ENCODE results near the gene AKT1. TPM values are rescaled to one million over a fixed set of nuclear protein-coding genes. Genes with fewer than 3 reads are reported as not detected.

The AKT1 gene
- total RNA-seq, 1 donor from 2014 or later: 140 TPM

DNA sequence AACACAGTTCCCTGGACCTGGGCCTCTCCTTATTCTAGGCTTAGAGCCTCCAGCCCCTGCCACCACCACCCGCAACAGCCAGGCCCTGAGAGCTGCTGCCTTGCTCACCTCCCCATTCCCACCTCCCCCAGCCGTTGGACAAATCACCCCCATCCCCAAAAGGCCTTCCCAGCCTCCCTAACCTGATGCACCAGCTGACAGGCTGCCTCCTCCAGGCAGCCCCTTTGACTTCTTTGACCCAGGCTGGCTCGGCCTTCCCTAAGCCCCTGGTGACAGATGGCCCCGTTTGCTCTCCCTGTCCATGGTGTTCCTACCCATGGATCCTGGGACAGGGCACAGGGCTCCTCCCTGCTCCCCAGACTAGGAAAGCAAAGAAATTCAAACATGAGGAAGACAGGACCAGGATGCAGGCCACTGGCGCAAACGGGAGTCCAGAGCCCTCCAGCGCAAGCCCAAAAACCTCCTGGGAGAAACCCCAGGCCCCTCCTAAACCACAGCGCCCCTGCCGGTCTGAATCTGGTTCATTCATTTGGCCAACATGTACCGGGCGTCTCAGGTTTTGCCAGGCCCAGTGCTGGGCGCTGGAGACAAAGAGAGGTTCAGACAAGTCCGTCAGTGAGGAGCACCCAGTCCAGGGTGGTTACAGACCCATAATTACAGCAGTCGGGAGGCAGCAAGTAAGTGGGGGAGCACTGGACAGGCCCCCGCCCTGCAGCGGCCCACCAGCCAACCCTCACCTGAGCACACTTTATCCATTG lies 2.4 kb downstream of the AKT1 start:
- DNase-seq (ENCODE audit: low spot score): no peak
- H3K4me1 Mint-ChIP-seq (ENCODE audit: low read depth): peaks cover 19% of the 10 kb centered on the region
- no peaks in the 10 kb centered on the region for H3K27me3 Mint-ChIP-seq (ENCODE audit: insufficient read depth)
- H3K4me3 Mint-ChIP-seq: peak overlapping the region; percentile 89
- peak overlapping the region; percentile 65 for H3K27ac Mint-ChIP-seq
- intact Hi-C loops (cut with micrococcal nuclease): loop anchor here (10.0 kb wide), 1 partner anchor 522 kb away; the partner anchor contains the start of gene PACS2
- H3K36me3 Mint-ChIP-seq (ENCODE audit: low read depth): peaks cover 8% of the 10 kb centered on the region
- H3K9me3 Mint-ChIP-seq: no peaks in the 10 kb centered on the region

DNA sequence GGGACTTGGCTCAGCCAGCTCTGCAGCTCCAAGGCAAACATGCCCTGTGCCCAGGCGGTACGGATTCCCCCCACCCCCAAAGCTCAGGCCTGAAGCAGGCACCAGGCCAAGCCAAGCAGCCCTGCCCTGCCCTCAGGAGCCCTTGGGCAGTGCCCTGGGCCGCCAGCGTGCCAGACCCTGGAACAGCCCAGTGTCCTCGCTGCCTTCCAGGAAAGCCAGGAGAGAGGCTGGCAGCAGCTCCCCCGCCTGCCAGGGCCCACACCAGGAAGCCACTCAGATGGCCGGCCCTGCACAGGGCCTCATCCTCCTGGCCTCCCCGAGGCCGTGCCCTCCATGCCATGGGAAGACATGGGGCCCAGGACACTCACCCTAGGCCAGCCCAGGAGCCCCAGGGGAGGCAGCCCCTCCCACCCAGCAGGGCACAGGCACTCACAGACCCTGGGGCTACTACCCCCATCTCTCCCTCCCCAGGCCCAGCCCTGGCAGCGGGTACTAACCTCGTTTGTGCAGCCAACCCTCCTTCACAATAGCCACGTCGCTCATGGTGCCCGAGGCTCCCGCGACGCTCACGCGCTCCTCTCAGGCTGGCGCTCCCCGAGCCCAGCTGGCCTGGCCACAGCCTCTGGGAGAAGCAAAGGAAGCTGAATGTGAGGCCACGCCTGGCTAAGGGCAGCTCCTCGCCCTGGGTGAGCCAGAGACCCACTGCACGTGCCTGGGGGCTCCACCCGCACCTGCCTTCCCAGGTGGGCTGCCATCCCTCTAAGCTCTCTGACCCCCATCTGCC lies 3.3 kb downstream of the AKT1 start:
- Mint-ChIP-seq H3K4me3 (no peak overlapping the region), H3K27ac (no peak overlapping the region), H3K4me1 (ENCODE audit: low read depth) (peaks cover 19% of the 10 kb centered on the region), H3K27me3 (ENCODE audit: insufficient read depth) (no peaks in the 10 kb centered on the region), H3K36me3 (ENCODE audit: low read depth) (peaks cover 8% of the 10 kb centered on the region), H3K9me3 (no peaks in the 10 kb centered on the region)
- intact Hi-C loops (cut with micrococcal nuclease): loop anchor here (10.0 kb wide), 1 partner anchor 523 kb away; the partner anchor contains the start of gene PACS2
- no peak for DNase-seq (ENCODE audit: low spot score)

DNA sequence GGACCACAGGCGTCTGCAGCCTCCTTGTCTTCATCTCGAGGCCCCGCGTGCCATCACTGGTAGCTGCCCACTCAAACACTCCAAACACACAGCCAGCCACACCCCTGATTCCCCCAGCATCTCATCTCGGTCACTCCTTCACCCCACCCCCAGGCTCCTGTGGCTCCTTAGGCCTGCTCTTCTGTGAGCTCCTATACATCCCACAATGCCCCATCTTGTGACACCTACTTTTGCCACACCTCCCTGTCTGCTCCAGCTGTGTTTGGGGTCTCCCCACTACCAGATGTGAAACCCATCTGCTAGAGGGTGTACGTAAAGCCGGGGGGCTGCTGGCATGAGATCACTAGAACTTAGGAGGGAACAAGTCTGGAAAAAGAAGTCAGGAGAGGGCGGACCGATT lies 4.1 kb downstream of the AKT1 start:
- H3K27me3 Mint-ChIP-seq (ENCODE audit: insufficient read depth): no peaks in the 10 kb centered on the region
- intact Hi-C loops (cut with micrococcal nuclease): loop anchor here (10.0 kb wide), 1 partner anchor 523 kb away; the partner anchor contains the start of gene PACS2
- H3K27ac Mint-ChIP-seq: no peak overlapping the region
- DNase-seq (ENCODE audit: low spot score): no peak
- H3K9me3 Mint-ChIP-seq: no peaks in the 10 kb centered on the region
- H3K36me3 Mint-ChIP-seq (ENCODE audit: low read depth): peaks cover 8% of the 10 kb centered on the region
- peaks cover 18% of the 10 kb centered on the region for H3K4me1 Mint-ChIP-seq (ENCODE audit: low read depth)
- H3K4me3 Mint-ChIP-seq: peak overlapping the region; percentile 49

DNA sequence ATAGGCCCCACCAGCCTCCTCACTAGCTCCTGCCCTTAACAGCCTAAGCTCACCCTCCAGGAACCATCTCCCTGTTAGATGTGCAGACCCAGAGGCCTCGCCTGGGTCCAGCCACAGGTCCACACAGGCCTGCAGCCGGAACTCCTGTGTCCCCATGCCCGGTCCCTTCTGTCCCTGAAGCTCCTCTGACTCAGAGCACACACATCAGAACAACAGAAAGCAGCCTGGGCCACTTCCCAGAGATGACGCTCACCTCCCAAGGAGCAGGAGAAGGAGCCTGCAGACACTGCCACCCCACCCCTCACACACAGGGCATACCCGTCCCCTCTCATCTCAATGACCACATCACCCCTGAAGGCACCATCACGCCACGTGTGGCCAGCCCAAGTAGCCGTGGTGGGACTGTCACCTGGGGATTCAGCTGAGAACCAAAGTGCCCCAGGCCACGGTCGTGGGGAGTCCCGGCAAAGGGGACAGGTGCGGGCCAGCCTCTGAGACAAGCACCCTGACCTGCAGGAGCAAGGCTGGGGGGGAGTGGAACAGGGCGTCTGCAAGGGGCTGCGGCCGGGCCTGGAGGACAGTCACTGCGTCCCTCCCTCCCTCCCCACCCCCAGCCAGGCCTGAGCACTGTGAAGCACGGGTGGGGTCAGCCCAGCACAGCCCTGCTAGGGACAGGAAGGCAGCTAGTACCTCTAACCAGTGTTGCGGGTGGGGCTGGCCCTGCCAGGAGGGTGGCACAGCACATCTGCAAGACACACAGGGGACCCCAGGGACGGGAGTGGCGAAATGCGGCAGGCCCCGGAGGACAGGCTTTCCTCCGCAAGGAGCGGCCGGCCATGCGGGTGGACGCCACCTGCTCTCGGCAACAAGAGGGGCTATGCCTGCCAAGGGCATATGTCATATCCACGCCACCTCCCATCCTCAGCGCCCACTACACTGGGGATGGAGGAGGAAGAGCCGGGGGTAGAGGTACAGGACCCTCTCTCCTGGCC lies 5.5 kb downstream of the AKT1 start:
- Mint-ChIP-seq H3K27me3 (ENCODE audit: insufficient read depth) (no peaks in the 10 kb centered on the region), H3K4me1 (ENCODE audit: low read depth) (peaks cover 14% of the 10 kb centered on the region), H3K9me3 (no peaks in the 10 kb centered on the region), H3K36me3 (ENCODE audit: low read depth) (peaks cover 8% of the 10 kb centered on the region), H3K4me3 (no peak overlapping the region), H3K27ac (no peak overlapping the region)
- intact Hi-C loops (cut with micrococcal nuclease): loop anchor here (10.0 kb wide), 1 partner anchor 525 kb away; the partner anchor contains the start of gene PACS2
- no peak for DNase-seq (ENCODE audit: low spot score)

GRCh38 chr14:104788873-104789663 lies 6.5 kb downstream of the AKT1 start:
- H3K27me3 Mint-ChIP-seq (ENCODE audit: insufficient read depth): no peaks in the 10 kb centered on the region
- peaks cover 8% of the 10 kb centered on the region for H3K4me1 Mint-ChIP-seq (ENCODE audit: low read depth)
- no peak overlapping the region for H3K4me3 Mint-ChIP-seq
- peaks cover 5% of the 10 kb centered on the region for H3K36me3 Mint-ChIP-seq (ENCODE audit: low read depth)
- H3K9me3 Mint-ChIP-seq: no peaks in the 10 kb centered on the region
- DNase-seq (ENCODE audit: low spot score): no peak
- intact Hi-C loops (cut with micrococcal nuclease): no loop called here
- no peak overlapping the region for H3K27ac Mint-ChIP-seq

DNA sequence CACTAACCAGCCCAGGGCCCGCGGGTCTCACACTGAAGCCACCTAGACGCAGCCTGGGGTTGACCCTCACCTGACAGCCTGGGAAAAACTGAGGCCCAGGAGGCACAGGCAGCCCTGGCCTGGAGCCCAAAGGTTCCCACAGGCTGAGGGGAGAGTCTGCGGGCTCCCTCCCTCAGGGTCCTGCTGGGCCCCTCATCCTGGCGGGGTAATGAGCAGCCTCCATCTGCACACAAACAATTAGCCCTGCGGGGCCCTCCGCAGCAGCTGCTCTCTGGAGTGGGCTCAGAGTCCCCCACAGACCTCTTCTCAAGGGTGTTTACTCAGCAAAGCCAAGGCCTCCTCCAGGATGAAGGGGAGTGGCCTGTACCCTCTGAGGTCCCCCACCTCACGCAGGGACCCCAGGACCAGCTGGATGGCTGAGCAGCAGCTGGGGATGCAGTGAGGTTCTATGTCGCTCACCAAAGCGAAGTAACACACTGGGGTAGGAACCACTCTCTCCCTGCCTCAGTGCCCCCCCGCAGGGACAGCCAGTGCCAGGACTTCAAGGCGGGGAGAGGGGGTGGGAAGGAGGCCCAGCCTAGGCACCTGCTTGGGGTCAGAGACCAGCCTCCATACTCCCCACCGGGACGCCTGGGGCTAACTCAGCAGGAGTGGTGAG lies 7.3 kb downstream of the AKT1 start:
- no peak for DNase-seq (ENCODE audit: low spot score)
- Mint-ChIP-seq H3K27ac (no peak overlapping the region), H3K9me3 (no peaks in the 10 kb centered on the region), H3K4me1 (ENCODE audit: low read depth) (peaks cover under 1% of the 10 kb centered on the region), H3K4me3 (no peak overlapping the region), H3K36me3 (ENCODE audit: low read depth) (peaks cover 5% of the 10 kb centered on the region), H3K27me3 (ENCODE audit: insufficient read depth) (no peaks in the 10 kb centered on the region)
- intact Hi-C loops (cut with micrococcal nuclease): no loop called here

DNA sequence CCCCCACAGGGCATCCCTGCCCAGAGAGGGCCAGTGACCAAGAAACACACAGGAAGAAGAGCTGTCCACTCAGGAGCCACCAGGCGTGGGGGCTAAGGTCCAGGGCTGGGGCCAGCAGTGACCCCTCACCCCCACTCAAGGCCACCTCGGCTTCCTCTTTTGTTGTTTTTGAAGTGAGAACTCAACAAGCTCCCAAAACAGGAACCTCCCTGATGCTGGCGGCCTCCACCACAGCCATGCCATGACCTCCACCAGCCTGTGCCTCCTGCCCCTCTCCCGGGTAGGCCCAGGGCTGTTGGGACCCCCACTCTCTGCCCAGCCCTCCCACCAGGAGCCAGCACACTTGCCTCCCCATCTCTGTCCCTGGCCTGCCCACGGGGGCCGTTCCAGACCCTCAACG lies 7.8 kb downstream of the AKT1 start:
- H3K4me3 Mint-ChIP-seq: no peak overlapping the region
- DNase-seq (ENCODE audit: low spot score): no peak
- no peaks in the 10 kb centered on the region for H3K4me1 Mint-ChIP-seq (ENCODE audit: low read depth)
- H3K27me3 Mint-ChIP-seq (ENCODE audit: insufficient read depth): no peaks in the 10 kb centered on the region
- peaks cover 3% of the 10 kb centered on the region for H3K36me3 Mint-ChIP-seq (ENCODE audit: low read depth)
- intact Hi-C loops (cut with micrococcal nuclease): no loop called here
- no peak overlapping the region for H3K27ac Mint-ChIP-seq
- H3K9me3 Mint-ChIP-seq: no peaks in the 10 kb centered on the region

- Mint-ChIP-seq H3K4me1 (ENCODE audit: low read depth) (no peaks in the 10 kb centered on the region), H3K36me3 (ENCODE audit: low read depth) (peaks cover 3% of the 10 kb centered on the region), H3K4me3 (no peak overlapping the region), H3K27me3 (ENCODE audit: insufficient read depth) (no peaks in the 10 kb centered on the region), H3K27ac (no peak overlapping the region), H3K9me3 (no peaks in the 10 kb centered on the region)
- DNase-seq (ENCODE audit: low spot score): no peak
- intact Hi-C loops (cut with micrococcal nuclease): no loop called here
Observed at GRCh38 chr14:104786726-104787675, 8.5 kb downstream of the AKT1 start.

DNA sequence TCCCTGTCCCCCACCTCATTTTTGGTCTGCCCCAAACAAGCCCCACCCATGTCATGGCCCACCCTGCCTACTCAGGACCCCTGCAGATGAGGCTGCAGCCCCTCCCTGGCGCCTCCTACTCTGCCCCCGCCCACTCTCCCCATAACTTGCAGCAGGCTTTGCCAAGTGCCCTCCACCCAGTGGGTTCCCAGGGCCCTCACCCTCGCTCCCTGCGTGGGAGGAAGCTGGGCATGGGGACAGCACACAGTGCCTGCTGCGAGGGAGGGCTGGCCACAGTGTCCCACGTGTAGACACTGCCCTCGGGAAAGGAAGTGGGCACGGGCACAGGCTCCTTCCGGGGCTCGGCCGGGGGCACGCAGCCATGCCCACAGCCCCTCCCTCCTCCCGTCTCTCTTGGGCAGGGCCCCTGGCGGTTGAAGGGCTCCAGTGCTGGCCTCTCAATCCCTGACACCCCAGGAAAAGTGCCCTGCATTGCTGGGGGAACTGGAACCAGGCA lies 9.4 kb downstream of the AKT1 start:
- no peak overlapping the region for H3K4me3 Mint-ChIP-seq
- H3K27me3 Mint-ChIP-seq (ENCODE audit: insufficient read depth): no peaks in the 10 kb centered on the region
- H3K27ac Mint-ChIP-seq: no peak overlapping the region
- H3K36me3 Mint-ChIP-seq (ENCODE audit: low read depth): no peaks in the 10 kb centered on the region
- intact Hi-C loops (cut with micrococcal nuclease): no loop called here
- no peaks in the 10 kb centered on the region for H3K9me3 Mint-ChIP-seq
- DNase-seq (ENCODE audit: low spot score): no peak
- no peaks in the 10 kb centered on the region for H3K4me1 Mint-ChIP-seq (ENCODE audit: low read depth)

DNA sequence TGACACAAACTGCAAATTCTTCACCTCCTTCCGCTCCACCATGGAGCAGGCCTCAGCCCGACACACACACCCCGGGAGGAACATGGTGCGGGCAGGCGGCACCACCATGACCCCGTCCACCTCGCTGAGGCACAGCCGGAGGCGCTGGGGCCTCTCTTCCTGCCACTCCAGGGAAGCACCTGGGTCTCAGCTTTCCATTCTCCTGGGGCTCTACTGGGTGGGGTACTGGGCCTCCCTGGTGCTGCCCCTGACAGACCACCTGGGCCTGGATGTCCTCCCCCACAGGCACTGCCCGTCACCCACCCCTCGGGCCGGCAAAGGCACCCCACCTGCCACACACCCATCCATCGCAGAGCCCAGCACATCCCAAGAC lies 9.9 kb downstream of the AKT1 start:
- no peaks in the 10 kb centered on the region for H3K9me3 Mint-ChIP-seq
- H3K27me3 Mint-ChIP-seq (ENCODE audit: insufficient read depth): no peaks in the 10 kb centered on the region
- H3K27ac Mint-ChIP-seq: no peak overlapping the region
- H3K4me1 Mint-ChIP-seq (ENCODE audit: low read depth): no peaks in the 10 kb centered on the region
- H3K36me3 Mint-ChIP-seq (ENCODE audit: low read depth): no peaks in the 10 kb centered on the region
- DNase-seq (ENCODE audit: low spot score): no peak
- intact Hi-C loops (cut with micrococcal nuclease): no loop called here
- no peak overlapping the region for H3K4me3 Mint-ChIP-seq

All from activated T-helper 1 cell treated with anti-CD3 and anti-CD28 coated beads, Interleukin-12 subunit alpha, Interleukin-12 subunit beta, Interleukin-2, Interleukin-4 antibody, amounts not matched to agents 30 ng/mL and 10 ng/mL and 1 ng/mL, durations not matched to agents 14 hours and 24 hours and 36 hours (primary cell).